H9 (cell line): Measurements from ENCODE around the gene NSD1. TPM values are rescaled to one million over a fixed set of nuclear protein-coding genes. Genes with fewer than 3 reads are reported as not detected.
"Not testable (repeated sequence)": the region's sequence is repeated elsewhere in the genome, so short reads cannot be mapped to it uniquely, and the experiment has no call there.

ENCODE experiments used
- DNase-seq: peaks from one replicate; pipeline ENCODE4 v3.0.0-alpha.2; 2017
- H2AFZ ChIP-seq: one replicate; pipeline ENCODE4 v1.6.1; 2013; ENCODE audit warnings: mild to moderate bottlenecking, low read length, control low read depth, moderate library complexity
- H2AK5ac ChIP-seq: 2 replicates; pipeline ENCODE4 v1.6.1; 2013; ENCODE audit warnings: low read length, control low read depth, mixed read lengths; ENCODE audit not compliant: insufficient read length
- H2BK120ac ChIP-seq: one replicate; pipeline ENCODE4 v1.6.1; 2013; ENCODE audit warnings: low read depth, mild to moderate bottlenecking, low read length, control low read depth, inconsistent platforms; ENCODE audit not compliant: poor library complexity, severe bottlenecking
- H2BK12ac ChIP-seq: 2 replicates; pipeline ENCODE4 v1.6.1; 2013; ENCODE audit warnings: low read length, control low read depth, mixed read lengths, low read depth; ENCODE audit not compliant: insufficient read length
- H2BK15ac ChIP-seq: 2 replicates; pipeline ENCODE4 v1.6.1; 2013; ENCODE audit warnings: low read depth, low read length, control low read depth
- H2BK20ac ChIP-seq: one replicate; pipeline ENCODE4 v1.6.1; 2013; ENCODE audit warnings: low read depth, mild to moderate bottlenecking, low read length, control low read depth, inconsistent platforms; ENCODE audit not compliant: poor library complexity, severe bottlenecking
- H2BK5ac ChIP-seq: 2 replicates; pipeline ENCODE4 v1.6.1; 2013; ENCODE audit warnings: low read length, control low read depth, mixed read lengths; ENCODE audit not compliant: insufficient read length
- H3K14ac ChIP-seq: 2 replicates; pipeline ENCODE4 v1.6.1; 2013; ENCODE audit warnings: low read length, control low read depth; ENCODE audit not compliant: insufficient read depth
- H3K18ac ChIP-seq: 2 replicates; pipeline ENCODE4 v1.6.1; 2013; ENCODE audit warnings: low read depth, mild to moderate bottlenecking, mixed read lengths, low read length, control low read depth; ENCODE audit not compliant: insufficient read length
- H3K23ac ChIP-seq: 2 replicates; pipeline ENCODE4 v1.6.1; 2013; ENCODE audit warnings: low read length, control low read depth, mixed read lengths, low read depth; ENCODE audit not compliant: insufficient read length
- H3K23me2 ChIP-seq: 2 replicates; pipeline ENCODE4 v1.6.1; 2013; ENCODE audit warnings: low read depth, mild to moderate bottlenecking, mixed read lengths, low read length, control low read depth; ENCODE audit not compliant: insufficient read length, poor library complexity, severe bottlenecking
- H3K27ac ChIP-seq: 2 replicates; pipeline ENCODE4 v1.5.1; 2013; ENCODE audit warnings: low read length, control low read depth, mixed read lengths, low read depth; ENCODE audit not compliant: insufficient read length
- H3K27me3 ChIP-seq: 2 replicates; pipeline ENCODE4 v1.6.1; 2013; ENCODE audit warnings: low read length, control low read depth, inconsistent platforms; ENCODE audit not compliant: insufficient read depth
- H3K4ac ChIP-seq: 2 replicates; pipeline ENCODE4 v1.6.1; 2013; ENCODE audit warnings: low read depth, mild to moderate bottlenecking, control low read depth, inconsistent platforms, low read length, moderate library complexity
- H3K4me1 ChIP-seq: 2 replicates; pipeline ENCODE4 v1.6.1; 2013; ENCODE audit warnings: low read length, control low read depth, inconsistent platforms; ENCODE audit not compliant: insufficient read depth
- H3K4me2 ChIP-seq: 2 replicates; pipeline ENCODE4 v1.6.1; 2013; ENCODE audit warnings: low read length, control low read depth, mixed read lengths; ENCODE audit not compliant: insufficient read length, insufficient read depth
- H3K56ac ChIP-seq: 2 replicates; pipeline ENCODE4 v1.6.1; 2013; ENCODE audit warnings: low read depth, mild to moderate bottlenecking, mixed read lengths, low read length, control low read depth; ENCODE audit not compliant: insufficient read length
- H3K79me1 ChIP-seq: 2 replicates; pipeline ENCODE4 v1.6.1; 2013; ENCODE audit warnings: low read depth, mild to moderate bottlenecking, moderate library complexity, low read length, control low read depth, inconsistent platforms; ENCODE audit not compliant: insufficient read depth, poor library complexity, severe bottlenecking
- H3K79me2 ChIP-seq: 2 replicates; pipeline ENCODE4 v1.6.1; 2013; ENCODE audit warnings: low read length, control low read depth, inconsistent platforms; ENCODE audit not compliant: insufficient read depth
- H3K9ac ChIP-seq: 2 replicates; pipeline ENCODE4 v1.6.1; 2013; ENCODE audit warnings: low read length, control low read depth, mixed read lengths; ENCODE audit not compliant: insufficient read length; ENCODE audit errors: extremely low read depth
- H3K9me3 ChIP-seq: one replicate; pipeline ENCODE4 v1.6.1; 2013; ENCODE audit warnings: low read depth, low read length, inconsistent platforms; ENCODE audit not compliant: control insufficient read depth
- H3T11ph ChIP-seq: one replicate; pipeline ENCODE4 v1.6.1; 2013; ENCODE audit warnings: mild to moderate bottlenecking, low read length, control low read depth, inconsistent platforms
- H4K20me1 ChIP-seq: one replicate; pipeline ENCODE4 v1.6.1; 2013; ENCODE audit not compliant: control insufficient read depth, insufficient read length, insufficient read depth
- H4K5ac ChIP-seq: 2 replicates; pipeline ENCODE4 v1.6.1; 2013; ENCODE audit warnings: low read depth, mild to moderate bottlenecking, mixed read lengths, low read length, control low read depth; ENCODE audit not compliant: insufficient read length
- H4K8ac ChIP-seq: replicated peaks from 2 replicates; pipeline ENCODE4 v1.6.1; 2013; ENCODE audit warnings: low read length, control low read depth, mixed read lengths, low read depth; ENCODE audit not compliant: insufficient read length
- H4K91ac ChIP-seq: 2 replicates; pipeline ENCODE4 v1.6.1; 2013; ENCODE audit warnings: low read depth, mild to moderate bottlenecking, moderate library complexity, mixed read lengths, low read length, control low read depth; ENCODE audit not compliant: insufficient read length
- H3K27ac Mint-ChIP-seq, 3 experiments: 2 replicates in 2 of 3; 3 replicates in 1 of 3; pipeline ENCODE4 v1.8.0; 2020 to 2021; ENCODE audit warnings: mixed read lengths in 3 of 3, mild to moderate bottlenecking in 1 of 3, moderate library complexity in 1 of 3
- H3K27me3 Mint-ChIP-seq: 2 replicates; pipeline ENCODE4 v1.8.0; 2021; ENCODE audit warnings: low read depth, mild to moderate bottlenecking, moderate library complexity, mixed read lengths
- H3K36me3 Mint-ChIP-seq, 3 experiments: 2 replicates in 2 of 3; 3 replicates in 1 of 3; pipeline ENCODE4 v1.8.0; 2020 to 2021; ENCODE audit warnings: low read depth in 3 of 3, mixed read lengths in 3 of 3; ENCODE audit not compliant: insufficient read depth in 1 of 3
- H3K4me1 Mint-ChIP-seq, 2 experiments: 2 replicates each; pipeline ENCODE4 v1.8.0; 2020; ENCODE audit warnings: mixed read lengths in 2 of 2
- H3K4me3 Mint-ChIP-seq, 2 experiments: 2 replicates in 1 of 2; 3 replicates in 1 of 2; pipeline ENCODE4 v1.8.0; 2020 to 2021; ENCODE audit warnings: mild to moderate bottlenecking in 2 of 2, mixed read lengths in 2 of 2, moderate library complexity in 1 of 2
- H3K9me3 Mint-ChIP-seq, 2 experiments: 2 replicates in 1 of 2; 3 replicates in 1 of 2; pipeline ENCODE4 v1.8.0; 2020; ENCODE audit warnings: mild to moderate bottlenecking in 2 of 2, mixed read lengths in 2 of 2, moderate library complexity in 1 of 2
- WGBS: extraction: QIAGEN DNeasy Blood & Tissue Kit; methylation state at CpG from one replicate; pipeline ENCODE4 v1.1.7; 2013; ENCODE audit warnings: missing lambda C conversion rate, low lambda C conversion rate, mixed read lengths; ENCODE audit not compliant: insufficient read length; ENCODE audit errors: extremely low coverage; 5-methylcytosine and 5-hydroxymethylcytosine counted together
- total RNA-seq: library from RNA; stranded (reverse); gene quantifications from 2 replicates; pipeline ENCODE4 v1.2.1, GENCODE V29; 2021
- TF ChIP-seq, protein P1 (sequence below): fragments of 200-600 bp; sonication (generic); conservative IDR thresholded peaks from 3 replicates; pipeline ENCODE4 v1.8.0; 2021; ENCODE audit warnings: antibody characterized with exemption, mild to moderate bottlenecking

NSD1 gene
- total RNA-seq, 1 experiment from 2014 or later: 213 TPM

DNA sequence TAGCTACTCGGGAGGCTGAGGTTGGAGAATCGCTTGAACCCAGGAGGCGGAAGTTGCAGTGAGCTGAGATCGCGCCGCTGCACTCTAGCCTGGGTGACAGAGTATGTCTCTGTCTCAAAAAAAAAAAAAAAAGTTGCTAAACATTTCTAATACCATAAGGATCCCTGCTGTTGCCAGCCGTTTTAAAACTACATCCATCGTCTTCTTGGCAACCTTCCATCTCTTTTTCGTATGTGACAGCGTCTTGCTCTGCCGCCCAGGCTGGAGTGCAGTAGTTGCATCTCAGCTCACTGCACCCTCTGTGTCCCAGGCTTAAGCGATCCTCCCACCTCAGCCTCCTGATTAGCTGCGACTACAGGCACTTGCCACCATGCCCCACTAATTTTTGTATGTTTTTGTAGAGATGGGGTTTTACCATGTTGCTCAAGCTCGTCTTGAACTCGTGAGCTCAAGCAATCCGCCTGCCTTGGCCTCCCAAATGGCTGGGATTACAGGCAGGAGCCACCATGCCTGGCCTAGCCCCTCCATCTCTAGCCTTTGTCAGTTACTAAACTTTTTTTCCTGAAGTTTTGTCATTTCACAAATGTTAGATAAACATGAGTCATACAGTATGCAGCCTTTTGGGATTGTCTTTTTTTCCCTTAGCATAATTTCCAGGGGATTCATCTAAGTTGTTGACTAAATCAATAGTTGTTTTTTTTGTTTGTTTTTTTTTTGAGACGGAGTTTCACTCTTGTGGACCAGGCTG lies 13.5 kb downstream of the NSD1 start:
- Histone ChIP-seq H3K9ac (no peak overlapping the region), H2BK20ac (no peak overlapping the region), H4K8ac (peak overlapping the region; percentile 30), H3K79me1 (peaks cover 6% of the 10 kb centered on the region), H3K14ac (no peak overlapping the region), H3K4me2 (no peak overlapping the region), H3K27me3 (no peaks in the 10 kb centered on the region), H2AFZ (no peak overlapping the region), H4K91ac (no peak overlapping the region), H2BK12ac (no peak overlapping the region), H2BK5ac (no peak overlapping the region), H3K4me1 (no peaks in the 10 kb centered on the region), H2AK5ac (no peak overlapping the region), H3T11ph (no peak overlapping the region), H2BK15ac (no peak overlapping the region), H3K27ac (no peak overlapping the region), H4K20me1 (no peaks in the 10 kb centered on the region), H3K9me3 (no peaks in the 10 kb centered on the region), H3K4ac (no peak overlapping the region), H4K5ac (no peak overlapping the region), H2BK120ac (no peak overlapping the region), H3K23ac (no peak overlapping the region), H3K79me2 (peaks cover 33% of the 10 kb centered on the region; the same call in 1 of the 2 replicates), H3K56ac (no peak overlapping the region), H3K23me2 (no peaks in the 10 kb centered on the region), H3K18ac (no peak overlapping the region)
- H3K36me3 Mint-ChIP-seq: peaks cover 17 to 85% (median 71%) of the 10 kb centered on the region in 3 experiments
- peaks cover 0 to 2% of the 10 kb centered on the region in 2 experiments; a peak in 2 of 4 replicates for H3K4me1 Mint-ChIP-seq
- H3K4me3 Mint-ChIP-seq: no peak overlapping the region
- H3K9me3 Mint-ChIP-seq: no peaks in the 10 kb centered on the region
- DNase-seq: no peak
- H3K27me3 Mint-ChIP-seq: no peaks in the 10 kb centered on the region
- no CpG with 5 or more reads among the region's 17 CpGs for WGBS
- peak overlapping the region in 1 of 3 experiments; percentile 71; a peak in 2 of 7 replicates for H3K27ac Mint-ChIP-seq
- TF ChIP-seq, protein P1, sequence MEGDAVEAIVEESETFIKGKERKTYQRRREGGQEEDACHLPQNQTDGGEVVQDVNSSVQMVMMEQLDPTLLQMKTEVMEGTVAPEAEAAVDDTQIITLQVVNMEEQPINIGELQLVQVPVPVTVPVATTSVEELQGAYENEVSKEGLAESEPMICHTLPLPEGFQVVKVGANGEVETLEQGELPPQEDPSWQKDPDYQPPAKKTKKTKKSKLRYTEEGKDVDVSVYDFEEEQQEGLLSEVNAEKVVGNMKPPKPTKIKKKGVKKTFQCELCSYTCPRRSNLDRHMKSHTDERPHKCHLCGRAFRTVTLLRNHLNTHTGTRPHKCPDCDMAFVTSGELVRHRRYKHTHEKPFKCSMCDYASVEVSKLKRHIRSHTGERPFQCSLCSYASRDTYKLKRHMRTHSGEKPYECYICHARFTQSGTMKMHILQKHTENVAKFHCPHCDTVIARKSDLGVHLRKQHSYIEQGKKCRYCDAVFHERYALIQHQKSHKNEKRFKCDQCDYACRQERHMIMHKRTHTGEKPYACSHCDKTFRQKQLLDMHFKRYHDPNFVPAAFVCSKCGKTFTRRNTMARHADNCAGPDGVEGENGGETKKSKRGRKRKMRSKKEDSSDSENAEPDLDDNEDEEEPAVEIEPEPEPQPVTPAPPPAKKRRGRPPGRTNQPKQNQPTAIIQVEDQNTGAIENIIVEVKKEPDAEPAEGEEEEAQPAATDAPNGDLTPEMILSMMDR: no peak

- H4K5ac ChIP-seq, H3K23me2 ChIP-seq, H3K79me1 ChIP-seq, H2AK5ac ChIP-seq, H3K18ac ChIP-seq, H3K27me3 Mint-ChIP-seq, H3K56ac ChIP-seq, H3K27me3 ChIP-seq, H3K9me3 Mint-ChIP-seq, H3K23ac ChIP-seq, H4K91ac ChIP-seq, H3K4me3 Mint-ChIP-seq, H2AFZ ChIP-seq, H2BK20ac ChIP-seq, H3K27ac Mint-ChIP-seq, H3K9ac ChIP-seq, H3K4me1 Mint-ChIP-seq, H3K4me2 ChIP-seq, H3K4me1 ChIP-seq, H2BK120ac ChIP-seq, H4K20me1 ChIP-seq, DNase-seq, H3T11ph ChIP-seq, H3K4ac ChIP-seq, H2BK15ac ChIP-seq, H4K8ac ChIP-seq, H3K27ac ChIP-seq, H3K14ac ChIP-seq, H2BK12ac ChIP-seq, H3K9me3 ChIP-seq, H2BK5ac ChIP-seq: not testable (repeated sequence)
- H3K79me2 ChIP-seq: peaks cover 24% of the 10 kb centered on the region; the same call in 1 of the 2 replicates
- WGBS: no CpG with 5 or more reads among the region's 17 CpGs
- peaks cover 13 to 64% (median 54%) of the 10 kb centered on the region in 3 experiments; a peak in 6 of 7 replicates for H3K36me3 Mint-ChIP-seq
These were observed 16.5 kb downstream of the NSD1 start for GRCh38 chr5:177150061-177150460.
